ENCODE results near the gene AGO3.
A peak's percentile ranks its signal among the peaks of the same experiment; 100 is the strongest.
"Not testable (repeated sequence)": the region's sequence is repeated elsewhere in the genome, so short reads cannot be mapped to it uniquely, and the experiment has no call there.

AGO3 gene

DNA sequence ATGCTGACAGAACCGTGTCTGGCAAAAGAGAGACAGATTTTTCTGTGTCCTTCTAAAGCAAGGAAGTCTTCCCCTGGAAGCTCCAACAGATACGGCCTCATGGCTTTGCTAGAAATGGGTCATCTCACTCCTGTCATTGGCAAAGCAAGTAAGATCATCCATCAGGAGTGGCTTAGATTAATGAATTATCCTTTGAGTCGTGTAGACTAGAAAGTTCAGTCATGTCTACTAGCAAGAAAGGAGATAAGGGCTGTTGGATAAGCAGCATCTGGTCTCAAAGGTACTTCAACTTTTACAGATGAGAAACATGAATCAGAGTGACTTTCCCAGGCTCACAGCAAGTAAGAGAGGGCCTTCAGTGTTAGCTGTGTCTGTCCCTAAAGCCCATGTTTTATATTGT, 3.4 kb upstream of the AGO3 start:
- DNase-seq: no peak

DNA sequence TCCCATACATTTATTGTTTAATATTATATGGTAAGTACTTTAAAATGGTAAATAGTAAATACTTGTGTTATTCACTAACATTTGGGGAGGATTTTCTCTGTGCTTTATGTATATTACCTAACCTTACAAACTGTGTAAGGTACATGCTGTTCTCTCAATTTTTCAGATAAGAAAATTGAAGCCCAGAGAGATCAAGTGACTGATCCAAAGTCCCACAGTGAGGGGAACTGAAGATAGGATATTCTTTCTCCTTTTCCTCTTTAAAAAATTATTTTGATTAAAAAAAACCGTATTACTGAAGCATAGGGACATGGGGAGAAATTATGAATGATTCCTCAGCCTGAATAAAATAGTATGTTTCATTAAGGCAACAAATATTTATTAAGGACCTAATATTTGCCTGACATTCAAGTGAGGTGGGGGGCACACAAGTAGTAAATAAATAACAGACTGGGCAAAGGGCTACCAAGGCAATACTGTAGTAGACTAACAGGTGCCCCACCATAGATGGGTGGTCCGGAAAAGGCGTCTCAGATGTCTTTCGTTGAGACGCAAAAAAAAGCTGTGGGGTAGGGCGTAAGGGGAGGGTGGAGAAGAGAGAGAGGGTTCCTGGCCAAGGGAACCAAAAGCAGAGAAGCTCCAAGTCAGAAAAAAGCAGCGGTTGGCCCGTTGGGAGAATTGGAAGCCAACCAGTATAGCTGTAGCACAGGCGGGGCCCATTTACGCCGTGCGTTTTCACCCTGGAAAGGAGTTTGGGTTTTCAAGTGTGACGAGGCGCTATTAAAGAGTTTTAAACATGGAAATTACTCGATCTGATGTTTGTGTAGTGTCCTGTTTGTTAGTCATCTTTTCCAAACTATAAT, 944 bp upstream of the AGO3 start:
- peak; percentile 30 to 75 (median 67) for DNase-seq

DNA sequence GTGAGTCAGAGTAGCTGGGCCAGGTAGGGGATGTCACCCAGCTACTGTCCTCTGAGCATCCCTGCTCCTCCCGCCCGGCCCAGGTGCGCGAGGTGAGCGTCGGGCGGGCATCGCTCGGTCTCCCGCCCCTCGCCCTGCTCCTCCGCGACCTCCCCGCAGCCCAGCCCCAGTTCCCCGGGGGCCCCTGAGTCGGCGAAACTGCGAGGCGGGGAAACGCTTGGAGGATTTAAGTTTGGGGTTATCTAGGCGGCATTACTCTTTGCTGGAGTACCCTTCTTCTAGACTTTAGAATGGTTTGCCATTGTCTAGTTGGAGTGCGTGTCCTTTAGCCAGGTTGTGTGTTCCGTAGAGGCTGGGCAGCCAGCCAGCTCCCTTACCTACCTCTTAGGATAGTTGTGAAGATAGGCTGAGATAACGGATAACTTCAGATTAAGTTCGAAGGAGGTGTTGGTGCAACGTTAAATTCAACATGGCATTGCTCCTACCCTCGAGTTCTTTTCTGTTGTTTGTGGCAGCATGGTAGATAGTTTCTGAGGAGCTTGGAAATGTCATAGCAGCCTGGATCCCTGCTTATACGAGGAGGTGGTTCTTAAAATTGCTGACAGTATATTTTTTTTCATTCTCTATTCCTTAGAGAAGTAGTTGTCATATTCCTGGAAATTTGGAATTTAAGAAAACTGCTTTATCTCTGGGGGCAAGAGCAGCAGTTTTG, 697 bp downstream of the AGO3 start:
- peak; percentile 40 to 76 (median 67) for DNase-seq

DNA sequence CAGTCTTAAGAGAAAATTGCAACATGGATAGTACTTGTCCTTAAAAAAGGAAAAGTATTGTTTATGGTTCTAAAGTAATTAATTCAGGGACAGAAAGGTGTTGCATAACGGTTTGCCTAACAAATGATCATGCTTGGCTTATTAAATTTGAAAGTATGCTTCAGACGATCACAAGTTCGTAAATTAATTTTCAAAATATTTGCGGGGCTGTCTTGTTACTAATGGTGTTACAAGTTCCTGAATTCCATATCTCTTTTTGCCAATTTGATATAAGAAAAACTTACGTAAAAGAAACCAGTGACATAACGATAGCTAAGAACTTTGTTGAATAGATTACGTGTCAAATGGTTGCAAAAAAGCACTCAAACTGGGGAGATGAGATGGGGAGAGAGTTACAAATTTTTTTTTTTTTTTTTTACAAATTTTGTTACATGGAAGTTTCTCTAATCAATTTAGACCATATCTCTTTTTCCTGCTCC, 1.3 kb downstream of the AGO3 start:
- DNase-seq: no peak

DNA sequence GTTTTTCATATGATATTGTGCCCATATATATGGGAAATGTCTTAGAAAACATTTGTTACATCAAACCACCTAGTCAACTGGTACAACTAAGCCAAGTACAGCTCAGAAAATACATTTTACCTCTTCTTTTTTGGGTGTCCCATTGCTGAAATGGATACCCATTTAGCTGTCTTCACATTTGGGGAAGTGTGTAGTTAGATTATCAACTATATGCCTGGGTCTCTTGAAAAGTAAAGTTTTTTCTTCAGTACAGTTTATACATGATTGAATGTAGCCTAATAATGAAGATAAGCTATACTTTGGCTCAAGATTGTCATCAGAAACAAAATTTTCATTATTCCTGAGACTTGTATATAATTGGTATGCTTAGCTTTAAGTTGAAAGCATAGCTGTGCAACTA, 2.0 kb downstream of the AGO3 start:
- no peak for DNase-seq

DNA sequence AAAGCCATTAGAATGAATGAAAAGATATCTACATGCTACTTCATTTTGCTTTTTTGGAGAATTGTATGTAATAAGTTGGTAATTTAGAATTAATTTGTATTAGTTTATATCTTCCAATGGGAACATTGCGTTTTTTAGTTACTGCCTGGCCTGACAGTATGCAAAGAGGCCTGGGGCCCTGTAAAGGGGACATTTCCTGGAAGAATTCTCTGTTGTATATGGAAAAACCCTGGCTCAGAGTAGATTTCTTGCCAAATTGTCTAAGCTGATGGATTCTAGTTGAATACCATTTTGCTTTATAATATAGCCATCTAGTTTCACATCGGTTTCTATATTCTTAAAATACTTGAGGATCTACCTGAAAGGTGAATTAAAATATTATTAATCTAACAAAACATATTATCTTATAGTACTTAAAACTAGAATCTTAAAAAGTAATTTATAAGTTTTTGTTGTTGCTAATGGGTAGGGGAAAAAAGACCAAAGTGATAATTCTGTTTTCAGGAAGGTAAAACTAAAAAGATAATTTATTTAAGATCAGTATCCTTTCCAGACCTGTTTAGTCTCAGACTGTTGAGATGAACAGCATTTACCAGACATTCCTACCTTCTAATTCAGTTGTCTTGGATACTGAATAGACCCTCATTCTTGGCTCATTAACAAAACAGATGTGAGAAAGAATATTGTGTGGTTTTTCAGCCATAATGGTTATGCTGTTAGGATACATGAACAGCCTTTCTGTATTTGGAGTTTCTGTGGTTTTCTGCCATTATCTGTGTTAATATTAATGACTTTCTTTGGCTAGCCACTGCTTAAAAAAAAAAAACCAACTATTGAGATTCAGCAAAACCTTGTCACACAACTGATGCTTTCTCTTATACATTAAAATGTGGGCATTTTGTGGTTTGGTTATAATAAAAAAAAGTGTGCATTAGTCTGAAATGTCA, 4.8 kb downstream of the AGO3 start:
- DNase-seq: no peak

DNA sequence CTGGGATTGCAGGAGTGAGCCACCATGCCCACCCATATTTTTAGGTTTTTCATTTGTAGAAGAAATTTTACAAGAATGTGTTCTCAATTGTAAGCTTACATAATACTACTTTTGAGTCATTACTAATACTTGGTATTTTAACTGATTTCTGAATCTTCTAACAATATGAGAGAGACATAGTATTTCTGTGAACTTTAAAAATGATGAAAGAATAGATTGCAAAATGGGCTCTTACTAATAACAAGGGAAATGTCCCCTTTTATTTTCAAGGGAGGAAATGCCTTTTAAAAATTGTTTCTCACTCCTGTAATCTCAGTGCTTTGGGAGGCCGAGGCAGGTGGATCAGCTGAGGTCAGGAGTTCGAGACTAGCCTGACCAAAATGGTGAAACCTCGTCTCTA, 5.9 kb downstream of the AGO3 start:
- DNase-seq: no peak

DNA sequence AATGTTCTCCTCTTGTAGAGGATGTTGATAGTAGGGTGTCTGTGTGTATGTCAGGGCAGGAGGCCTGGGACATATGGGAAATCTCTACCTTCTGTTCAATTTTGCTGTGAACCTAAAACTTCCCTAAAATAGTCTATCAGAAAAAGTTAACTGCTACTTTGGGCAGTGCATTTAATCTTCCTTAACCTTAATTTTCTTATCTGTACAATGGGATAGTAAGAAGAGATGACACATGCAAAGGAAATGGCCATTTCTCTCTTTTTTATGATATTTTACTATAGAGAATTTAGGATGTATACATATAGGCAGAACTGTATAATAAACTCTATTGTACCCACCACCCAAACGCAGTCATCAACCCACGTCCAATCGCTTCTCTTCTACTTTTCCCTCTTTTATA, 8.6 kb downstream of the AGO3 start:
- DNase-seq: no peak

DNA sequence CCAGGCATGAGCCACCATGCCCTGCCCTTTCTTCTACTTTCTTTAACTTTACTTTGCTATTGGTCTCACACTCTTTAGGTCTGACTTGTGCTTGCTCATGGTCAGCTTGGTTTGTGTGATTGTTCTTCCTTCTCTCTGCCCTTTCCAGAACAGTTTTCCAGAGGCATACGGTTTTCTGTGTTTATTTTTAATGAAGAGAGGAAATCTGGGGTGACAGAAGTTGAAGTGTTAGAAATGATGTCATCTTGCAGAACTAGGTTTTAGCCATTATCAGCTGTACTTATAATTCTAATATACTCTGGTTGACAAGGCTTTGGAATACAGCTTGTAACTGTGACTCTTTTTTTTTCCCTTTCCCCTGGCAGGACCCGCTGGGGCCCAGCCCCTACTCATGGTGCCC, 14.4 kb downstream of the AGO3 start:
- no peak for DNase-seq

DNA sequence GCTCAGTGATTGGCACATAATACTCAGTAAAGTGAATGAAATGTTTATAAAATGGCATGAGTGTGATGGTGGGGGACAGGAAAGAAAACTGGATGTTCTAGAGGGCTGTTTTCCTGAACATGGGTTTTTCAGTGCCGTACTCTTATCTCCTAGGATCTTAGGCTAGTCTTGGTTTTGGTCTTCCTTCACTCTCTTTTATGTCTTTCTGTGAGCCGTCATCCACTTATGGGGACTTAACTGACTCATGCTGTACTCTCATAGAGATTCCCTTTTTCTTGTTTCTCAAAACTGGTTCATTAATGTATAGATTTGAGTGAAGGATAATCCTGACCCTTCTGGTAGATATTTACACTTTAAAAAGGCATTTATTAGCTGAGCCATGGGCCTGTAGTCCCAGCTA, 16.6 kb downstream of the AGO3 start:
- no peak for DNase-seq

DNA sequence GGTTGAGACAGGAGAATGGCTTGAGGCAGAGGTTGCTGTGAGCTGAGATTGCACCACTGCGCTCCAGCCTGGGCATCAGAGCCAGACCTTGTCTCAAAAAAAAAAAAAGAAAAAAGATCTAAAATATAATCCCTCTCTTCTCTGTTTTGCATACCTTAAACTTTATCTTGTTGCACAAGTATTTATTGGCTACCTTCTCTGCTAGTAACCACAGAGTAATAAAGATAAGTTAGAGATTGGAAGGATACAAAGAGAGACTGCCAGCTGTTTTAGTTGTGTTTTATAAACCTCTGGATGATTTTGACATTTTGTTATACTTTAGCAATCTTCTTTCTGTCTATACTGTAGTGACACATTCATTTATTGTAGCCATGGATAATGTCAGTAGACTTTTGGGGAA, 27.7 kb downstream of the AGO3 start:
- no peak for DNase-seq

DNA sequence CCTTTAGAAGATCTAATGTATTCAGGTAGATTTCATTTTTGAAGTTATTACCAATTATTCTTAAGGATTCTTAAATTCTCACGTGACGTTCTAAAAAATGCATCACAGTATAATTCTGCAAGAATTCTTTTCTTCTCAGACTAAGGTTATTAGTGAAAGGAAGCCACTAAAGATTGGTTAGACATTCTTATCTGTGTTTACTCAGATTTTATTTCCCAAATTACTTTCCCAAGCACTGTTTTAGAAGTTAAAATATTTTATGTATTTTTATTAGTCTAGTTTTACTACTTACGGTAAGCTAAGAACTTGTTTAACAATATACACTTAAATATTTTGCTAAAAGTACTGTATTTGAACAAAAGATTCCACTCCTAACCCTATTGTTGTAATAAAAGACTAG, 28.4 kb downstream of the AGO3 start:
- DNase-seq: no peak

DNA sequence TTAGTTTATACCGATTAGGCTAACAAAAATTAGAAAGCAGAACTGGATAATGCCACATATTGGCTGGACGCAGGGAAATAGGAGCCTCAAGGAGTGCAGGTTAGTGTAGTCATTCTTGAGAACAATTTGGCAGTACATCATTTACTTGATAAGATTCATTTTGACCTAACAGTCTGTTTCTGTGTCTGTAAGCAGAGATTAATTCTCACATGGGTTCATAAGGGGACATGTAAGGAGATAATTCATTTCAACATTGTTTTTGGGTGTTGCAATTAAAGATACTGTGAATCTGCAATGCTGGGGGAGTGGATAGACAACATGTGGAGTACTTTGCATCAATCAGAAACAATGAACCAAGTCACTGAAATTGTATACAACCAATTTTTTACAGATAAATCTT, 32.0 kb downstream of the AGO3 start:
- DNase-seq: no peak

DNA sequence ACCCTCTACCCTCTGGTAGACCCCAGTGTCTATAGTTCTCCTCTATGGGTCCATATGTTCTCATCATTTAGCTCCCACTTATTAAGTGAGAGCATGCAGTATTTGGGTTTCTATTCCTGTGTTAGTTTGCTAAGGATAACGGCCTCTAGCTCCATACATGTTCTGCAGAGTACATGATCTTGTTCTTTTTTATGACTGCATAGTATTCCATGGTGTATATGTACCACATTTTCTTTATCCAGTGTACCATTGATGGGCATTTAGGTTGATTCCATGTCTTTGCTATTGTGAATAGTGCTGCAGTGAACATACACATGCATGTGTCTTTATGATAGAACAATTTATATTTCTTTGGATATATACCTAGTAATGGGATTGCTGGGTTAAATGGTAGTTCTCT, 33.4 kb downstream of the AGO3 start:
- not testable (repeated sequence) for DNase-seq

DNA sequence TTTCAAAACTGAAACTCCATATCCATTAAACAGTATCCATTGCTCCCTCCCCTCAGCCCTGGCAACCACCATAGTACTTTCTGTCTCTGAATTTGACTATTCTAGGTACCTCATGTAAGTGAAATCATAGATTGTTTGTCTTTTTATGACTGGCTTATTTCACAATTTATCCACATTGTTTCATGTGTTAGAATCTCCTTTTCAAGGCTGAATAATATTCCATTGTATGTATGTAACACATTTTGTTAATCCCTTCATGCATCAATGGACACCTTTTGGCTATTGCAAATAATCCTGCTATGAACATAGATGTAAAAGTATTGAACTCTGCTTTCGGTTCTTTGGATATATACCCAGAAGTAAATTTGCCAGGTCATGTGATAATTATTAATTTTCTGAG, 37.5 kb downstream of the AGO3 start:
- no peak for DNase-seq

DNA sequence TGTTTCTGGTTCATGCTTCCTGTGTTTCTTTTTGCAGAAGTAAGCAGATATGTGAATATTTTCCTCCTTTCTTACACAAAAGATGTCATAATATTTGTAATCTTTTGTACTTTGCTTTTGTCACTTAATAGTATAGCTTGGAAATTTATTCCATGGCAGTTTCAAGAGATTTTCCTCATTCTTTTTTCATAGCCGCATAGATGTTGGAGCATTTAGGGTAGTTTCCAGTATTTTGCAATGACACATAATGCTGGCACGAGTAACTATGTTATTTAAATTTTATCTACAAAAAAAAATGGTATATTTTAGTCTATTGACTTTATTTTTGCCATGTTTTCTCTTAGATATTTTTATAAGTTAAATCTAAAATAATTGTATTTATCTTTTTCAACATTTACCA, 40.7 kb downstream of the AGO3 start:
- no peak for DNase-seq

DNA sequence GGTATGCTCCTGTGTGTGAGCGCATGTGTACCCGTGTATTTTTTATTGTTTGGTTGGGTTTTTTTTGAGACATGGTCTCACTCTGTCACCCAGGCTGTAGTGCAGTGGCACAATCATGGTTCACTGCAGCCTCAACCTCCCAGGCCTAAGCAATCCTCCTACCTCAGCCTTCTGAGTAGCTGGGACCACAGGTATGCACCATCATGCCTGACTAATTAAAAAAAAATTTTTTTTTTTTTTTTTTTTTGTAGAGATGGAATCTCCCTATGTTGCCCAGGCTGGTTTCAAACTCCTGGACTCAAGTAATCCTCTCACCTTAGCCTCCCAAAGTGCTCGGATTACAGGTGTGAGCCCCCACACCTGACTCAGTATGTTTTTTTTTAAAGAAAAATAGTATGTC, 41.7 kb downstream of the AGO3 start:
- DNase-seq: not testable (repeated sequence)

DNA sequence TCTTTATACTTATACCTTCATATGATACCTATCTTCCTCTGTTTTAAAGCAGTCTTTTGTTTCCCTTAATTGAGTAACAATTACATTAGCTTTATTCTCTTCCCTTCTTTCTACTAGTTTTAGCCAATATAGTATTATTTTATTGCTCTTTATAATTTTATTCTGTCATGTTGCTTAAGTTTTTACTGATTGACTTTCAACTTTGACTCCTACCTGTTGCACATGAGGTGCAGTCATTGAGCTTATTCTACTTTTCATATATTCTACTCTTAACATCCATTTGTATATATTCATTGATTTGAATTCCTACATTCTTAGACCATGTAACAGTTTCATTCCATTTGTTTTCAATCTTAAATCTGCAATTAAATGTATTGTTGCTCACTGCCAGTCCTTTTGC, 49.2 kb downstream of the AGO3 start:
- no peak for DNase-seq

DNA sequence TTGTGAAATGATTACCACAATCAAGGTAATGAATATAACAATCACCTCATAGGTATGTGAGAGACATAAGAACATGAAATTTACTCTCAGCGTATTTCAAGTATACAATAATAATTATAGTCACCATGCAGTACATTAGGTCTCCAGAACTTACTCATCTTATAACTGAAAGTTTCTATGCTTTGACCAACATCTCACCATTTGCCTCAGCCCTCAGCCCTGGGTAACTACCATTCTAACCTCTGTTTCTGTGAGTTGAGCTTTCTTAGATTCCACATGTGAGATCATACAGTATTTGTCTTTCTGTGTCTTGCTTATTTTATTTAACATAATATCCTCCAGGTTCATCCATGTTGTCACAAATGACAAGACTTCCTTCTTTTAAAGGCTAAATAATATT, 57.3 kb downstream of the AGO3 start:
- DNase-seq: no peak

DNA sequence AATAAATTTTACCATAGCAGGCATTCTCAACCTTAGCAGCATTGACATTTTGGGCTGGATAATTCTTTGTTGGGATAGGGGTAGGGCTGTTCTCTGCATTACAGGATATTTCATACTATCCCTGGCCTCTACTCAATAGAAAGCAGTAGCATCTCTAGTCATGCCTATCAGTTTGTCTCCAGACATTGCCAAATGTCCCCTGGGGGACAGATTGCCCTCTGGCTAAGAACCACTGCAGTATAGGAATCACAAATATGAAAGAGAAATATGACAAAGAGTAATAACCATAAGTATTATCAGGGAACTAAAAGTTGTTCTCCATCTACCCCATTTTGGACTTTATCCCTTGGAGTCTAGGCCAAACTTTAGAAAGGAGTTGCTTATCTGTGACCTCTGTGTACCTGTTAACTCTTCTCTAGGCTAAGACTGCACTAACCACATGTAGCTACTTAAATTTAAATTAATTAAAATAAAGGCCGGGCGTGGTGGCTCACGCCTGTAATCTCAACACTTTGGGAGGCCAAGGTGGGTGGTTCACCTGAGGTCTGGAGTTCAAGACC, 76.1 kb downstream of the AGO3 start:
- DNase-seq: no peak

DNA sequence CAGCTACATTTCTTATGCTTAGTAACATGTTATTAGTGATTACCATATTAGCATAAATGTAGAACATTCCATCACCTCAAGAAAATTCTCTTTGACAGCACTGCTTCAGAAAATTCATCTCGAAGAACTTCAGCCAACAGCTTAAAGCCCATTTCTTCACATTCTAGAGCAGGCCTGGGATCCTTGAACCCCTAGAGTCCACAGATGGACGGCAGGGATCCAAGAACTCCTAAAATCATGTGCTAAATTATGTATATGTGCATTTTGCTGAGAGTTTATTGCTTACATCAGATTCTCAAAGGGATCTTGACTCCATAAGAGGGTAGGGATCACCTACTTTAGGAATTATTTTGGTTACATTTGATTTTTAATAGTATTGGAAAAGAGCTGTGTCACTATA, 76.8 kb downstream of the AGO3 start:
- no peak for DNase-seq

DNA sequence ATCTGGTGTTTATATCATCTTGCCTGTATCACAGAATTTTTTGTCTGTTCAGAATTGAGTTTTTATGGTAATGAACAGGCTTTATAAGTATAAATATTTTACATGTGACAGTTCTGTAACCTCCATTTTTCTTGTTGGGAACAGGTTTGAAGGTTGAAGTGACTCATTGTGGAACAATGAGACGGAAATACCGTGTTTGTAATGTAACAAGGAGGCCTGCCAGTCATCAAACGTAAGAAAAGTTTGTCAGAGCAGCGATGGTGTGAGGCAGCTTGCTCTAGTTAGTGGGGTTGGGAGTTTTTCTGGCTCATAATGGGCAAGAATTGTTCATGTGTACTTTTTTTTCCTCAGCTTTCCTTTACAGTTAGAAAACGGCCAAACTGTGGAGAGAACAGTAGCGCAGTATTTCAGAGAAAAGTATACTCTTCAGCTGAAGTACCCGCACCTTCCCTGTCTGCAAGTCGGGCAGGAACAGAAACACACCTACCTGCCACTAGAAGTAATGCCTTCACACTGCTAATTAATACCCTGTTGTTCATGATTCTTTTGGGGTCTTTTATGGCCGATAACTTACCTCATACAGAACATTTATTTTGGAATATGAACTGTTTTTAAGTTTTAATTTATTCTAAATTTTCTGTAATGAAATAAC, 77.8 kb downstream of the AGO3 start:
- DNase-seq: no peak

All from NCI-H1417 (cell line).